Breast epithelium (tissue), 3 donors: ENCODE results near the gene MCTP2.

Source experiments
- CTCF ChIP-seq, 3 donors: fragments of 450-650 bp; IDR thresholded peaks; one replicate each; pipeline ENCODE4 v1.5.1; 2016 to 2017; ENCODE audit warnings: antibody characterized with exemption in 3 of 3, mild to moderate bottlenecking in 3 of 3, moderate library complexity in 3 of 3
- POLR2A ChIP-seq: fragments of 450-650 bp; IDR thresholded peaks from one replicate; pipeline ENCODE4 v1.6.1; 2016; ENCODE audit warnings: antibody characterized with exemption, mild to moderate bottlenecking, moderate library complexity

- TF ChIP-seq CTCF (IDR thresholded peaks at IDR 0.05) (no peak), POLR2A (no peak)
Observed at GRCh38 chr15:94470492-94470891, 239.1 kb downstream of the MCTP2 start.
